Measurements from ENCODE around the gene TCEAL9.
A peak's percentile ranks its signal among the peaks of the same experiment; 100 is the strongest.
"Not testable (repeated sequence)": the region's sequence is repeated elsewhere in the genome, so short reads cannot be mapped to it uniquely, and the experiment has no call there.

TCEAL9 gene

DNA sequence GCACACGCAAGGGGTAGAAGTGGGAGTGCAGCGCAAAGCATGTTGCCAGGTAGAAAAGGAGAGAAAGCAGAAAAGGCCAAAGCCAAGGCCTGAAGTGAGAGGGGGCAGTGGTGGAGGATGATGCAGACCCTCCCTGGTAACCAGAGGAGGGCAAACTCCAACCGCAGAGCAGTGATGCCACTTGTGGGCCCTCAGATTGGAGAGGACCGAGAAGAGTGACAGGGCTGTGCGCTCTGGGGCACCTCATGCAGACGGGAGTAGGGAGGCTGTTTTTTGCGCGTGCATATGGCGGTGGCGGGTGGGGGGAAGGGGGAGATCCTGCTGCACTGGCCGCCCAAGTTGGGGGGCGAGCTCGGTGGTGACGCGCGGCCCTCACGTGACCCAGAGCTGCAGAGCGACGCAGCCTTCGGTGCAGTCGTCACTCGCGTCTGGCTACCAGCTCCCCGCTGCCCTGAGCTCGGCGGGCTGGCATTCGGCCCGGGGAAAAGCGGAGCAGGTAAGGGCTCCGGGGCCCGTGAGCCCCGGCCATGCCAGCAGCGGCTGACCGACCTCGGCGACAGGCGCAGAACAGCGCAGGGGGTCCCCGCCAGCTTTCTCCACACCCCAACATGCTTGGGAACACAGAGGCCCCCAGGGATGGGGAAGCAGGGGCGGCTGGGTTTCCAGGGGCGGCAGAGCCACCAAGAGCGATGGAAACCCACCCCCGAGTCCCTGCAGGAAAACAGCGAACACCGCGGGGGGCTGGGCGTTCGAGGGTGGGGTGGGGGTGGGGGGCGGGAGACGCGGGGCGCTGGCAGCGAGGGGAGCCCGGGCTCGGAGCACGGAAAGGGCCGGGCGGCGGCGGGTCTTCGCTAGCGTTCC, 20.0 kb downstream of the TCEAL9 start, which contains the start of gene BEX3:
Gene BEX3 (plus strand): TSS at position 421 of the 861 bp plus-strand sequence. CDS start 984 bp downstream, outside the sequence.
- DNase-seq (ENCODE audit: low read depth) = no peak

DNA sequence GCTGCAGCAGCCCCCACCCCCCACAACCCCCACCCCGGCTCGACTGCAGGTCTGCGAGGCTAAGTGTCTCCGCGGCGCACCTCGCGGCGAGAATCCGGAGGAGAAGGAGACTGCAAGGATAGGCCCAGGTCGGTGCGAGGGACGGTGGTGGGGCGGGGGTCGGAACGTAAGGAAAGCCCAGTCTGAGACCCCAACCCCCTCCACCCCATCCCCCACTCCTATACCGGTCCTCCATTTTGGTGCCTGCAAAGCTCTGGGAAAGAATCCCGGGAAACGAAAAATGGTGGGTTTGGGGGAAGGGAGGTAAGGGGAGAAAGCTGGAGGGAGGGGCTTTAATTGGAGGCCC, 20.6 kb downstream of the TCEAL9 start:
- no peak for DNase-seq (ENCODE audit: low read depth)

DNA sequence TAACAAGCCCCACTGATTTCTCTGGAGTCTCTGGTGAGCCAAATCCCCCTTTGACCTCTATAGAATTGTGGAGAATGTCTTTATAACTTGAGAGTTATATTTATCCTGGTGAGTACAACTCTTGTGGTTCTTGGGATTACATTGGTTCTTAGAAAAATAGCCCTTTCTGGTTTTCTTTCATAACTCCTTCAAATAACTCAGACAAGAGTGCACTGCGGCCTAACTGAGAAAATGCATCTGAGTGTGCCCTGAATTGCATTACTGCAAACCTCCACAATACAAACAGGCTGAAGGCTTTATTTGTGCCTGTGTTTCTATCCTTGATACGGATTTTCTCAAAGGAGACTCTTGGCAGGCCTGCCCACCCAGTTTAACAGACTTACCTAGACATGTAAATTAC, 22.7 kb downstream of the TCEAL9 start:
- DNase-seq (ENCODE audit: low read depth) = no peak

DNA sequence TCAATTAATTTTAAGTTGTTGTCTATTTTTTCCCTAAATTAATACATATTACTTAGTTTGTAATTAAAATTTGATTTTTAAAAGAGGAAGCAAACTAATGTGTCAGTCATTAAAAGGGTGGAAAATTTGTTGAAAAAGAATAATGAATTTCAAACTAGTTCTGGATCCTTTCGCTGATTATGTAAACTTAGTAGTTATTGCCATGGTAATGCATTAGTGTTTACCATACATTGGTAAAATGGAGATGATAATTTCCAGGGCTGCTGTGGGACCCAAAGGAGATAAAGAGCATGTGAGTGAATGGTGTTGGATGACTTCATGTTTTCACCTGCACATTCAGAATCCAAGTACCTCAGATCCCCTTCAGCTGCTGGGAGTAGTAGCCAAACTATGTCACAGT, 26.6 kb downstream of the TCEAL9 start:
- DNase-seq (ENCODE audit: low read depth) = no peak

DNA sequence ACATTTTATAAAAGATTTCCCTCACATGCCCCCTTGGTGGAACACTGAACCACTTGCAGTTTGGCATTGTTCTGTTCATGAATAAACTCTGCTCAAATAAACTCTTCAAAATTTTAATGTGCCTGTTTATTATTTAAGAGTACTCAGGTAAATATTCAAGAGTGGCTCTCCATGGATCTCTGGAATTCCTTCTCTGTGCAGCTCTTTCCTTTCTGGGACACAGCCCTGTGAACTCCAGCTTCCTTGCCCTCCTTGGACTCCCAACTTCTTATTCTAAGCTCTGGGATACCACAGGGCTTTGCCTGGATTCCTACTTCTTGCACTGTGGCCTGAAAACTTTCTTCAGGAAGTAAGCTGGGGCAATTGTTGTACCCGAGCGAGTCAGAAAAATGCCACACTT, 28.4 kb downstream of the TCEAL9 start:
- DNase-seq (ENCODE audit: low read depth) = no peak

DNA sequence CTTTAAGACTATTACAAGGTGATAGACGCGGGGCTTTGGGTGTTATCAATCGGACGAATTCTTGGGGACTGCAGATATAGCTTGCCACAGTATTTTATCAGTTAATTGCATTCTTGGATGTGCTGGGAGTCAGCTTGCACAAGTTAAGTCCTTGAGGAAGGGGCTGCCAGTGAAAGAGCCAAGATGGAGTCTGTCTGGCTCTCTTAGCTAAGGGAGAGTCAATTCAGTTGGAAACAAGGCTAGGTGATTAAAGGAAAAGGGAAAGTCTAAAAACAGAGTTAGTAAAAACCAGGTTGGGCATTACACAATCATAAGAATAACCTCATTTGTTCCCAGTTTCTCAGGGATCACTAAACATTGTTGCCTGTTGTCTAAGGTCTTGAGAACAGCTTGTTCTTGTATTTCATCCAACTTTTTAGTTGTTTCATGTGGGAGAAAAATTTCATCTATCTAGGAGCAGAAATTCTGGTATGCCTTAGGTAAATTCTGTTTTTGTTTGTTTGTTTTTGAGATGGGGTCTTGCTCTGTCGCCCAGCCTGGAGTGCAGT, 29.1 kb downstream of the TCEAL9 start:
- not testable (repeated sequence) for DNase-seq (ENCODE audit: low read depth)

DNA sequence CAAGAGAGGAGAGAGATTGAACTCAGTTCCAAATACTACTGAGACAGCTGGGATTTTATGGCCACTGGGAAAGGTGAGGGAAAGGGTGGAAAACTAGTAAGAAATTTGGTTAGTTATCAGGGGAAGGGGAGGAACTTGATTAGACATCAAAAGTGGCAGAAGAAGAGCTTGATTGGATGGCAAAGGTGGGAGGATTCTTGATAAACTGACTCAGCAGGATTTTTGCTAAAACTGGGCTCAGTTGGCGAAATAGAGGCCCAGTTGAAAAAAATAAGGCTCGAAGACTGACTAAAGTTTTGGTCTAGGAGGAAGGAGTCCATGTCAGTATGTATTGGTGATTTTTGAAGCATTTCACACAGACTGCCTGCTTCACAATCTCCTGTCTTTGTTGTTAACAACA, 30.0 kb downstream of the TCEAL9 start:
- no peak for DNase-seq (ENCODE audit: low read depth)

DNA sequence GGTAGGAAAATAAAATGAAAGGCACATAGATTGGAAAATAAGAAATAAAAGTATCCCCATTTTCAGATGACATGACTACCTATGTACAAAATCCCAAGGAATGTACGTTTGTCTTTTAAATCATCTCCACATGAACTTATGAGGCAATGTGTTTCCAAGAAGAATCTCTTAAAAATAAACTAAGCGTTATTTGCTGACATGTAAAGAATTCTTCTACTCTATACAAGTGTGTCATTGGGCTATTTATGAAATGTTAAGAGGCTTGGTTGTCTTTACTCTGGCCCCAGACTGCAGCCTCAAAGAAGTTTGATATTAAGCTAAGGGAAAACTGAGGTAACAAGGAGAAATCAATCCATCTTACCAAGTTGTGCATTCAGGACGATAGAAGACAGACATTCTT, 37.2 kb downstream of the TCEAL9 start:
- no peak for DNase-seq (ENCODE audit: low read depth)

DNA sequence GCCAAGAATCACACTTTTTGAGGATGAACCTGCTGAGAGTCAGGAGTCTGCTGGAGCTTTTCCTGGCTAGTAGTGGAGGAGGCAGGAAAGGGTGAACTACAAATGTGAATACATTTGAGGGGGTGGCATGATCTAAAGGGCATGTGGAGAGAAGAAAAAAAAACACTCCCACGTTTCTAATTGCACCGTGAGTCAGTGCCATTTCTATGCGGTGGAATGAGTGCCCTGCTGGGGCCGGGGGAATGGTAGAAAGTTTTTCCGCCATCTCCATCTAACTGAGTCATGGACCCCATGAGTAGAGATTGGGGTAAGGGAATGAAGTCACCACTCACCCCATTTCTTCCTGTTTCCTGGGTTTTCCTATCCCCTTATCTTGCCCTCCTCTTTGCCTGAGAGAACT, 39.9 kb downstream of the TCEAL9 start:
- DNase-seq (ENCODE audit: low read depth) = no peak

DNA sequence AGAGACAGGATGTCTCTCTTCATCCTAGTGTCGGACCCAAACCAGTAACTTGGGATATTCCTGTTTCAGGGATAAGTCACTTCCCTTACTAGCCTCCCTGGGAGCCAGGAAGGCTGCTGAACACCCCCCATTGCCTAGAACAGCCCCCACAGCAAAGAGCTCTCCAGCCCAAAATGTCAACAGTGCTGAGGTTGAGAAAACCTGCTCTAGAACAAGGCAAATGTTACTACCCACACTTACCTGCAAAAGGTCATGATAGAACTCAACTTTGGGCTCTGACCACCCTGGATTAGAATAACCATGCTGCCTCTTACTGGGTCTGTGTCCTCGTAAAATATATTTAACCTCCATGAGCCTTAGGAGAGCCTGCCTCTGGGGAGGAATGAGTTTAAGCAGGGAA, 40.4 kb downstream of the TCEAL9 start:
- no peak for DNase-seq (ENCODE audit: low read depth)

DNA sequence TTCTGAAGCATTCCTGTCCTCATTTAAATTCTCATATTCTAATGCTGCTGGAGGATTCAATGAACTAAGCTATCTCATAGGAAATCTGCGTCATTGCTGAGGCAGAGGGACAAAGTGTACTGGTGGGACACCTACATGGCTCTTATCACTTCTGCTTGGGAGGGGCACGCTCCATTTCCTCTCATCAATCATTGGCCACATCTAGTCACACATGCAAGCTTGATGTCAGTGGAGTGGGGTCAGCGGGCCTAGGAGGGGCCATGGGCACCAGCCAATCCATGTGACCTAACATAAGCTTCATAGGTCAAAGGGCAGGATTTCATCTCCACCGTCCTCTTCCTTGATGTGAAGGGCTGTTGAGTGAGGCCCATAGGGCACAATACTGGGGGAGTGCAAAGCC, 41.4 kb downstream of the TCEAL9 start:
- DNase-seq (ENCODE audit: low read depth) = no peak

DNA sequence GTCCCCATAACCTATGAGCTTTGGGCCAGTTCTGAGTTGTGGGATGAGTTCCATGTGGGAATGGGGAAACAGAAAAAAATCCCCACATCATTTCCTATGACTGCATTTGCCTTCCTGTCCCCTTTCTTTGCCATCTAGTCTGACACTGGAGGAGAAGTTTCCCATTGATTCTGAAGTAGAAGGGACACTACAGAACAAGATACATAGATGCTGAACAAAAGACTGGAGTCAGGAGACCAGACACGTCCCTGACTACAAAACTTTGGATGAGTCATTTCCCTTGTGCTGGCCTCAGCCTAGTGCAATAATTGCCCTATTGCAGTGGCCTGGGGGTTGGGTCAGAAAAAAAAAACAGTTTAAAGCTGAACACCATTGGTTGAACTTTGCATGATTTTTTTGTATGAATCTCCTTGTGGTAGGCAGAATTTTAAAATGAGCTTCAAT, 42.1 kb downstream of the TCEAL9 start:
- no peak for DNase-seq (ENCODE audit: low read depth)

DNA sequence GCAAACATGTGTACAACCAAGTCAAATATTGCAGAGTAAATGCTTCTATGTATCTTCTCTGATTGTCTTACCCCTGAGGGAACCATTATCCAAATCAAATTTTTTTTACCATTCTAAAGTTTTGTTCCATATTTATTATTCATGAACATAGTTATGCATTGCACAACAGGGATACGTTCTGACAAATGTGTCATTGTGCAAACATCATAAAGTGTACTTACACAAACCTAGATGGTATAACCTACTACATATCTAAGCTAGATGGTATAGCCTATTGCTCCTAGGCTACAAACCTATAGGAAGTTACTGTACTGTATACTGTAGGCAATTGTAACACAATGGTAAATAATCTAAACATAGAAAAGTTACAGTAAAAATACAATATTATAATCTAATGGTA, 43.4 kb downstream of the TCEAL9 start:
- DNase-seq (ENCODE audit: low read depth) = no peak

DNA sequence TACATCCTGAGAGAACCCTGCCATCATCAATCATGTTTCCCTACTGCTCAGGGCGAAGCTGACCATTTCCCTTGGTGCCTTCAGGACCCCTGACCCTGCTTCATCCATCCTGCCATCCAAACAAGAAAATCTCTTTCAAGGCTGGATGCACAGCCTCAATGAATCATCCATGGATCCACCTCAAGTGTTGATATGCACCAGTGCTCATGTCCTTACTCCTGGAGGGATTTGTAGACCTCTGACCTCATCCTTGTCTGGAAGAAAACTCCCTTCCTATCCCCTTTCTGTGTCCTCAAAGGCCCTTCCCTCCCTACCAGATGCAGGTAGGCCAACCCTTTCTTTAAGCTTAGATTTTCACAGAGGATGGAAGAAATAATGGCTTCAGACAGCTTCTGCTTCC, 44.6 kb downstream of the TCEAL9 start:
- no peak for DNase-seq (ENCODE audit: low read depth)

DNA sequence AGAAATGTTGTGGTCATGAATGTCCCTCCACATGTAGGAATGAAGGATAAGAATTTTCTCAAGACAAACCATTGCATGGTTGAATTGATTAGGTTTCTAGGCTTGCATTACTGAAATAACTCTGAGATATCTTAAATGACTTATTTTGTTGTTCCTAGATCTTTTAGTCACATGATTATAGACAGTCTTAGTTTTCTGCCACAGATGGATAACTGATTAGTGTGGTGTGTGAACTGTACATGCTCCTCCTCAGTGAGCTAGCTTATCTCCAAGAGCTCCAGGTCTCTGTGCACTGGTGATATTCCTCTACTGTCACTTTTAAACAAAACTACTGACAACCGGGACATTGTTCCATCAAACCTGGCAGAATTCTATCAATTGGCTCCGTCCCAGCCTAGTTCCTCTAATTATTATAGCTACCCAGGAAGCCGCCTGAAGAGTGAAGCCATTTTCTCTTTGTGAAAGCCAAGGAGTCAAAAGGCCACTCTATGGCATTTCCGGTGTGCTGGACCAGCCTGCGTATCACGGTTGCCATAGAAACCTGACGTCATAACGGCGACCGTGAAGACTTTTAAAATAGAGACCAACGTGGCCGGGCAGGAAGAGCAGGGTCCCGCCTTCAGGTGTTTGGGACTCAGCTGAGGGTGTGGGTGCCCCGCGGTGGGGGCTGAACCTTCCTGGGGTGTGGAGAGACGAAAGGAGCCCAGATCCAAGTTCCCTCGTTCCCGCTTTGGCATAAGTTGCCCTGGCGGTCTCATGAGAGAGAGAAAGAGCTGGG, 48.1 kb downstream of the TCEAL9 start:
- DNase-seq (ENCODE audit: low read depth) = peak; percentile 1

DNA sequence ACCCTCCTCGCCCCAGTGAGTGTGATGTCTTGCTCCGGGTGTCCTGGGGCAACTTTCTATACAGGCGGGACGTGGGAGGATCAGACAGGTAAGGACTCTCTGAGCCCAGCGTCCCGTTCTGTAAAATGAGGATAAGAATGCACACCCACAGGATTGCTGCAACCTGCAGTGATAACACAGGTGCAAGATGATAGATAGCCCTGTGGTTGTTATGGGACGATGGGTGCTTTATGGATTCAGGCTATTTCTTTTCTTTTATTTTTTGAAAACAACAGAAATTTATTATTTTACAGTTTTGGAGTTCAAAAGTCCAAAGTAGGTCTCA, 48.7 kb downstream of the TCEAL9 start:
- DNase-seq (ENCODE audit: low read depth) = no peak

DNA sequence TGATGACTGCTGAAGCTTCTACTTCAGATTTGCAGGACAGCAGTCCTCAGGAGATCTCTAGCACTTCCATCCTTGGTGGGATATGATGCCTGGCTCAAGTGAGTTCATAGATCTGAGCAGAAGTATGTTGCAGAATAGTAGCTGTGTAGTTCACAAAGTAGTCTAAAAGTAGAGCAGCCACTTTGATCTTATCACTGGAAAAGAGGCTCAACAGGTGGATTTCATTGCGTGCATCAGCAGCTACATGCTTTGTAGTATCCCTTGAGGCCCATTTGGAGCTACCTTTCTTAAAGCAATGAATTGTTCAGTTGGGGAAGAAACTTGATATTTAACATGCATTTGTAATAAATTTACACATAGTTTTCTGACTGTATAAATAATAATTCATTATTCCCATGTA, 50.0 kb downstream of the TCEAL9 start:
- no peak for DNase-seq (ENCODE audit: low read depth)

DNA sequence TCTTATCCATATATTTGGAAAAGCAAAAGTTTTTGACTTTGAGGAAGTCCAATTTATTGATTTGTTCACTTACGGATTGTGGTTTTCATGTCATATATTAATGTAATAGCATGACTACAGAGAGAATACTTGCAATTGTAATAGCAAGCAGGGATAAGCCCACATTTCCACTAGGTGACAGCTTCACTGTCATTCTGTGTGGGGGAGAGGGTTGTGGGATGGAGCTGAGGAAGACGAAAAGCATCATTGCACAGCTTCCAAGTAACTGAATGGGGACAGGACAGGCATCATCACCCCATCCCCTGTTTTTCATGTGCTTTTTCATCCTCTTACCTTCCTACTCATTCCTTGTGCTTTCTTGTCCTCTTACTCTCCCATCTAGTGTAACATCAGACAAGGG, 51.5 kb downstream of the TCEAL9 start:
- no peak for DNase-seq (ENCODE audit: low read depth)
